DMS79 (cell line): ENCODE data around the gene FAM107B.

ENCODE experiments used
- DNase-seq: peaks from one replicate; lab custom pipeline; 2025; lab: John Stamatoyannopoulos, UW

The FAM107B gene

DNA sequence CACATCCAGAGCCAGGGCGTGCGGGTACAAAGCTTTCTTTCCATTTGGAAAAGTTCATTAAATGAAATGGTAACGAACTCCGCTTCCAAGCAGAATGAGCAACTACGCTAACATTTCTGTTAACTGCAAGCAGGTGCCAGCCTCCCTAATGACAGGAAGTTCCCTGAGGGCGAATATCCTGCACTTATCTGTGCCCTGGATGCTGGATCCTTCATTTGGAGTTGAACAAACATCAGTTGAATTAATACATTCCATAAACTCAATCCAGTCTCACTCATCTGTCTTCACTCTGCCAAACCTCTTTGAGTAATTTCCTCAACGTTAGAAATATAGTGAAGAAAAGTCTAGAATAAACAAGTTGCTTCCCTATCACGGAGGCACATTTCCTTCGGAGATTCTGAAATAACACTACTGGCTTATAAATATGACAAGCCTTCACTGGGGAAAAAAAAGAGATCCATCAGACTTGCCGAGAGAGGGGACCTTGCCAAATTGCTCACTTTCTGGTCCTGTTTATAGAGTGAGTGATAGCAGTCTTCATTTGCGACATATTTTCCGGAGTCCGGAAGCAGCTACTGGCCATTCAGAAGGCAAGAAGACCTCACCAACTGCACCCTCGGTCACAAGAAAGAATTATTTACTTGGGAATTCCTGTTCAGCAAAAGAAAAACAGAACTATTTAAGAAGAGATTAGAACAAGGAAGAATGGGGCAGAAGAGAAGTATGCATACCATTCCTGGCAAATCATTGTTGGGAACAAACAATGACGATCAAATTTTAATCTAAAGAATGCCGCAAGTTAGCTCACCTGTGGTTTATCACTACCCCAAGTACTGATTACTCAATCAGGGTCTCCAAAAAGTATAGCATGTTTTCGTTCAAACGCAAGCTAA lies 196.4 kb downstream of the FAM107B start:
- DNase-seq, result no peak

DNA sequence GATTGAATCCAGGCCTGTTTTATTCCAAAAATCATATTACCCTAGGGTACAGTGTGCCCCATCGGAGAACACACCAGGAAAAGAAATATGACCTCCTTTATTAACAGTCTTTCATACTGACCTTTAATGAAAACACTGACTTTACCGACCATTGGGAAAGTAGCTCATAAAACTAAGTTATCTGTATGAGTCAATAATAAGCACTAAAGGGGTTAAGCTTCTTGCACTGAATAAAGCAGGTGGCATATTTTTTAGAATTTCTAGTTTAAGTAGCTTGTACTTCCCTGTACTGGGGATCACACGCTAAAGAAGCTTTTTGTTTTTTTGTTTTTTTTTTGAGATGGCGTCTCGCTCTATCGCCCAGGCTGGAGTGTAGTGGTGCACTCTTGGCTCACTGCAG lies 199.8 kb downstream of the FAM107B start:
- DNase-seq, result no peak

DNA sequence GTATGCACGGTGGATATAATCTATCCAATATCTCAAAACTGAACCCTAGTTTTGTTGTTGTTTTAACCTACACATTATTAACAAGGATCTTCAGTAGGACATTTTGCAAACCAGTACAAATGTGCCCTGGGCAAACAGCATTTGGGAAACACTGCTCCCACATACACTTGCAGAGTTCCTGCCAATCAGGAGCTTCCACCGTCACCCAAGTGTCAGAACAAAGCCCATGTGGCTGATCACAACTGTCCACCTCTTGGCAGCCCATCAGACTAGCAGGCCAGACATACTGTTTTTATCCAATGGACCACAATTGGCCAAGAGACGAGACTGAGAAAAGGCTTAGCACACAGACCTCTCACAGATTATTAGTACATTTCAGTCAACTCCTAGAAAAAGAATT lies 200.4 kb downstream of the FAM107B start:
- no peak for DNase-seq

DNA sequence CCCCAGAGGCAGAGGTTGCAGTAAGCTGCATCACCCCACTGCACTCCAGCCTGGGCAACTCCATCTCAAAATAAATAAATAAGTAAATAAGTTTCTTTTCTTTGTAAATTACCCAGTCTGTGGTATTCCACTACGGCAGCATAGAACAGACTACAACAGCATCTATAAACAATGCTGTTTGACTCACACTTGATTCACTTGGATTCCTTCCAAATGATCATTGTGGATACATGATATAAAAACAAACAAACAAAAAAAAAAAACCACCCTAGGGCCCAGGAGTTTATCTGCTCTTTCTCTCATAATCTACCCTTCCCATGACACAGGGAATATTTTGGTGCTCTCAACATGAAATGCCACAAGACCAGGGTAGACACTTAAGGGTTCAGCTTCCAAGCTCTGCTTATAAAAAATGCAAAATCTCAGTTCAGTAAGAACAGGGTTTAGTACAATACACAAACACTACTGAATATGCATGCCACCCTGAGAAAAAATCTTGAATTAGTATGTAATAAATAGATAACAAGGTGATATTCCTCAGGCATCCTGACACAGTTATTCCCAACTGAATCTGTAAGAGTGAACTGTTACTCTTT lies 200.9 kb downstream of the FAM107B start:
- no peak for DNase-seq

DNA sequence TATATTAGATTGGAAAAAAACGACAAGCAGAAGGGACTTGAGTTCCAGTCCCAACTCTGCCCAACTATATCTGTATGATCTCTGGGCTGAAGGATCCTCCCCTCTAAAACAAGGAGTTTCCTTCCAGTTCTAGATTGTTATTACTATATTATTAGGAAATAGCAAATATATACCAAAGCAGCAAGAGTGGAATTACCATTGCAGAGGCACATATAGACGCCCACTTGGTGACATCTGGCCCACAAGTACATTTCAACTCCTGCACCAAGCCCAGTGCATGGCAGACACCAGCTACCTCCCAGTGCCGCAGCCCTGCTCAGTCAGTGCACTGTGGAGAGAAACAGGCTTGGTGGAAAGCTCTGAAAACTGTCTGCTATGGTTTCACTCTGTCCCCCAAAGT lies 201.9 kb downstream of the FAM107B start:
- DNase-seq, result no peak

DNA sequence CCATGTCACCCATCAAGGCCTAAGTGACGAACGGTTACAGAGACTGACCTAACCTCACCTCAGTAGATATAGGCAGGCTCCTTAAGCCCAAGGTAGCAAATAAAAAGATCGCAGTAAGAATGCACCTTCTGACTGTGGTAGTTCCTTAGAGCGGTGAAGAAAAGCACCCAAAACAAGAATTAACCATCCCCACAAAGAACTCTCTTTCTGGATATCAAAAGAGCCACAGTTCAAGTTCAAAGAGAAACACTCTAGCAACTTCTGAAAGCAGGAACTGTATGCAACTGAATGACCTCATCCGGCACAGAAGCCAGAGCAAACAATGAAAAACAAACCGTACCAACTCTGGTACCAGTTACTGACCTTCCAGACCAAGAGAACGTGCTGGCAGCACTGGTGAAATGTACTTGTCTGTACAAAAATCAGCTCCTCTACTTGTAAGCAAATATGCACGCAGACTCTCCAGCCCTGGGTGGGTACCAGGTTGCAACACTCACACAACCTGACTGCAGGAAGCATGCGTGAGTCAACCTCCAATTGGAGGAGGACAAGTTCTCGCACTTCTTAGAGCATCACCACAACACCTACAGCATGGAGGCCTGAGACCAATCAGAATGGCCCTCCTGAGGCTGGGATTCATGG lies 202.7 kb downstream of the FAM107B start:
- no peak for DNase-seq

DNA sequence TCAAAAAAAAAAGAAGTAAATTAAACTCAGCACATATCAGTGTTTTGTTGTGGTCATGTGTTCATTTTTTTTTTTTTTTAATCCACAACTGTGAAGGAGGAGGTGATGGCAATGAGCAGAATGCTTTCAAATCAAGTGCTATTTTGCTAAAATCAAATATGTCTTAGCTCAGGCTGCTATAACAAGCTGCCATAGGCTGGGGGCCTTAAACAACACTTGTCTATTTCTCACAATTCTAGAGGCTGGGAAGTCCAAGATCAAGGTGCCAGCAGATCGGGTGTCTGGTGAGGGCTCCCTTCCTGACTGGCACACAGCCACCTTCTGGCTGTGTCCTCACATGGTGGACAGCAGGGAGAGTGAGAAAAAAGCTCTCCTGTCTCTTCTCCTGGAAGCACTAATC lies 203.9 kb downstream of the FAM107B start:
- no peak for DNase-seq

DNA sequence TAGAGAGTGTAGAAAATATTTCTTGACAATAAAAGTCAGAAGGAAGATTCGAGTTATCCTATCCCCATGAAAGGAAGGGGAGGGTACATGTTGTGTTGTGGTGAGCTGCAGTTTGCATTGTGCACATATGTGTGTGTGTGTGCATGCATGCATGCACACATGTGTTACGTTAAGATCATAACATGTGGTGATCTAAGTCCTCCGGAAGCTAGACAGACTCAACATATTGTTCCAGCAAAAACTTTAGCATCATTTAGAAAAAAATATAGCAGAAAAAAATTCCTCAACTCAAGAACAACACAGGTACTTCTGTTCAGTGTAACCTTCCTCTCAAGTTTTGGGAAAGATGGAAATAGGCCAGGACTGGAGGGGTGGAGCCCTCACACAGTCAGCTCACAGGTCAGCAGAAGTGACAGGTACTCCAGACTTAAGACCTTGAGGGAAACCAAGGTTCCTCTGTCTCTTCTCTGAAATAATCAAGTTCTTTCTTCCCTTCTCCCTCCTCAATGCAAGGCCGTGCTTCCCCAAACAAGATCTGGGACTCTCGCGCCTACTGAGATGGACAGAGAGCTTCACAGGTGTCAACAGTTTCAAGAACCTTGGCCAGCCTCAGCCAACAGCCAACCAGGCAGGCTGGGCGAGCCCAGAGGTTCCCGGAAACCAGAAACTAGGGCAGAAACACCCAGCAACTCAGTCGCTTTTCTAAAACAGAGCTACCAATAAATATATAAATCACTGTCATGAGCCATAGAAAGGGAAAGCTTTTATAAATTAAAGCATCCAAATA lies 205.2 kb downstream of the FAM107B start:
- no peak for DNase-seq

DNA sequence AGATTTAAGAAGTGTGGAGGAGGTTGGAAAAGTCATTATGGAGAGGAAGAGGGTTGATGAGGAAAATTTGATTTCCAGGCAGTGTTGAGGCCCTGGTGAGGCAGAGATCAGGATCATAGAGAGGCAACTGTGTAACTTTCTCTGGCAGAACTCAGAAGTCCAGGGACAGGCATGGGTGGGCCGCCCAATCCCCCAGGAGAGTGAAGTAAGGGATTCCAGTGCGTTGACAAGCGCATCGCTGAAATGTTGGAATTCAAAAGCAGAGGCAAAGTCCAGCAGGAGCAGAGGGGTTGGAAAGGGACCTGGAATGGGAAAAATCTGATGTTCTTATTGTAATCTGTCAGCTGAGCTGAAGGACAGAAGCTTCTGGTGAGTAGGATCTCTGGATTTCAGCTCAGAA lies 207.3 kb downstream of the FAM107B start:
- no peak for DNase-seq

DNA sequence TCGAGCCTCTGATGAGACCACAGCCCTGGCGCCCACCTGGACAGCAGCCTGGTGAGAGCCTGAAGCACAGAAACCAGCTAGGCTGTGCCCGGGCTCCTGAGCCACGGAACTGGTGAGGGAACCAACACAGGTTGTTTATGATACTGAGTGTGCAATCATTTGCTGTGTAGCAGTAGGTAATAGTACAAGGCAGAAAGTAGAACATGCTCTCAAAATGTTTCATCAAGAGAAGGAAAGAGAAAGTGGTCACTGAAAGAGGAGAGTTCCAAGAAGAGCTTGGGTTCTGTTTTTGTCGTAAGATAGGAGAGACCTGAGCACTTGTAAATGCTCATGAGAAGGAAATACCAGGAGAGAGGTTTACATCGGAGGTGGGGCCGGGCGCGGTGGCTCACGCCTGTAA lies 208.2 kb downstream of the FAM107B start:
- DNase-seq, result no peak

DNA sequence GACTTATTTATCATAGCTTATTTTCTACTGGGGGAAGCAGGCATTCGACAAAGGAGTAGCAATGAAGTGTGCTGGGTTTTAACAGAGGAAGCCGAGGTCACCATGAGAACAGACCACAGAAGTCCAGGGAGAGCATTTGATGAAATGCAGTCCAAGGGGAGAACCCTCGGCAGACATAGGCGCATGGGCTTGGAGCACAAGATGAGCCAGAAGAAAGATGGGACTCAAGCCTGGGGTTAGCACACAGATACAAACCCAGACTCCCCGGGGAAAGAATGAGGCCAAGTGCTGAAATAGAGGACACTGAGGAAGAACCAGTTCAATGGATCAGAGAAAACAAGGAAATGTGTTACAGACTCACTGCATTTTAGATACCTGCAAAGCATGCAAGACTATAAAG lies 209.5 kb downstream of the FAM107B start:
- DNase-seq, result no peak

DNA sequence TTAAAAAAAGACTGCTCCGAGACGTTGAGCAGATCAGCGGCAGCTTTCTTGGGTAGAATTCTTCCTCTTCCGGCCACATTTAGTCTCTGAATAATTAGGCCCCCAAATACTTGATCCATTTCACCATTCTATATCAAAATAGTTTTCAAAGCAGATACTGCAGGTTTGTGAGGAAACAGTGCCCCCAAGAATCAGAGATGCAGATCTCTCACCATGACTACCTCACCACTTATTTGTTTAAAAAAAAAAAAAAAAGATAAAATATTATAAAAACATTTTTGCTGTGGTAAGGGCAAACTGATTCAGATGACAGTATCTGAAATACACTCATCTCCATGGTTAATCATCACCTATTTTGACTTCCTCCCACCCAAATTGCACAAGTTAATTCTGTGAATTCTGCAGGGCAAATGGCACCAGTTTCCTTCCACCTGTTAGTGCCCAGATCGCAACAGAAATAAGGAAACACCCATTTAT lies 210.4 kb downstream of the FAM107B start:
- DNase-seq, result no peak

DNA sequence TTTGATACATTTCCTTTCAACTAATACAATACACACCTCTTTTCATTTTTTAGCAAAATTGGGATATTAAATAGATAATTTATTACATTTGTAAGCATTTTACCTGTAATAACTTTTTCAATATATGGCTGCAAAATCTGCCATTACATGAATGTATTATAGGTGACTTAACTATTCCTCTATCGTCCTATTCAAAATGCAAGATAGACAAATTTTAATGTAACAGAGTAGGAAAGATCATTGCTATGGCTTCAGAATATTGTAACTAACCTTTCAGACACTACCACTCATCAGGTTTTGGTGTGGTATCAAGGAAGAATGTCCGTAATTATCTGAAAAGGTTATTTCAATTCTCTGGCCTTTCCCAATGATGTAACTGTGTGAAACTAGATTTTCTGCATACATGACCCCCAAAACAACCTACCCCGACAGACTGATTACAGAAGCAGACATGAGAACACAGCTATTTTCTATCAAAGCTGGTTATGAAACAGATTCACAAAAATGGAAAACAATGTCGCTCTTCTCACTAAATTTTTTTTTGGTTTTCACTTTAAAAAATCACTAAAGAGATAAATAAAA lies 211.2 kb downstream of the FAM107B start:
- DNase-seq, result no peak

DNA sequence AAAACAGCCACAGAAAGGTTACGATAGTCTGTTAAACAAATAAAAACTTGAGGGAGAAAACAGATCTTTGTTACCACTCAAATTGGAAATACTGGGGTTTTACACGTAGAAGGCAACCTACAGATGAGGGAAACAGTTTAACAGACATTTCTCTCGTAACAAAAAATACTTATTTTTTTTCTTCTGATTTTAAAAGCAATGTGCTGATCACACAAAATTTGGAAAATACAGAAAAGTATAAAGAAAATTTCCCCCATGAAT lies 211.7 kb downstream of the FAM107B start:
- no peak for DNase-seq

DNA sequence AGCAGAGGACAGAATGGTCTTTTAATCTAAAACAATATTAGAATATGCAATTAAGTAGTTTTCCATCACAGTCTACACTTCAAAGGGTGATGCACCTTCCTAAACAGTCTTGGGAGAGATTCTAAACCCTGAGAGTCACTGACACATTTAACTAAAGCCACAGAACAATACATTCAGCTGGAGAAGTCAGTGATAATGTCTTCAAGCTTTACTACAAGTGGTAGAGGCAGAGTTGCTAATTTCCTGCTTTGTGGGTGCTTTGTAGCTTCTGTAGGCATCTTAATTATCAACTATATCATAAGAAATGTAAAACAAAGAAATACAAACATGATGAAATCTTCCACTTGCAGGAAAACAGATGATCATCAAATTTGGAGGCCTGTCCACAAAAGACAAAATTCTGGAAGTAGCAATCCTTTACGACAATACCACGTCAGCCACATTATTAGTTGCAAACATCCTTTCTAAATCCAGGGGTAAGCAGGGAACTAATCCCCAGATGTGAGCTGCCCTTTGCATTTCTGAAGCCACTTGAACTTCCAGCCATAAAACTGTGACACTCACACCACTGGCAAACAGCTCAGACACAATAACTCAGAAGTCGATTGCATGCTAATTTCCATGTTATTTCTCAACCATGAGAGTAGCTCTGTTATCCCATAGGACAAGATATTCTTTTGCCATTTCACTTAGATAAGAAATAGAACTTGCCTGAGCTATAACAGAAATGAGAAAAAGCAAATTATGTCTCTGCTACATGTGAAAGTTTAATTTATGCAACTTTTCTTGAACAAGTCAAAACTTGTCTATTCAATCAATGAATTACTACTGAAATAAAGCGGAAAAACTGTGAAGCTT lies 212.2 kb downstream of the FAM107B start:
- no peak for DNase-seq

DNA sequence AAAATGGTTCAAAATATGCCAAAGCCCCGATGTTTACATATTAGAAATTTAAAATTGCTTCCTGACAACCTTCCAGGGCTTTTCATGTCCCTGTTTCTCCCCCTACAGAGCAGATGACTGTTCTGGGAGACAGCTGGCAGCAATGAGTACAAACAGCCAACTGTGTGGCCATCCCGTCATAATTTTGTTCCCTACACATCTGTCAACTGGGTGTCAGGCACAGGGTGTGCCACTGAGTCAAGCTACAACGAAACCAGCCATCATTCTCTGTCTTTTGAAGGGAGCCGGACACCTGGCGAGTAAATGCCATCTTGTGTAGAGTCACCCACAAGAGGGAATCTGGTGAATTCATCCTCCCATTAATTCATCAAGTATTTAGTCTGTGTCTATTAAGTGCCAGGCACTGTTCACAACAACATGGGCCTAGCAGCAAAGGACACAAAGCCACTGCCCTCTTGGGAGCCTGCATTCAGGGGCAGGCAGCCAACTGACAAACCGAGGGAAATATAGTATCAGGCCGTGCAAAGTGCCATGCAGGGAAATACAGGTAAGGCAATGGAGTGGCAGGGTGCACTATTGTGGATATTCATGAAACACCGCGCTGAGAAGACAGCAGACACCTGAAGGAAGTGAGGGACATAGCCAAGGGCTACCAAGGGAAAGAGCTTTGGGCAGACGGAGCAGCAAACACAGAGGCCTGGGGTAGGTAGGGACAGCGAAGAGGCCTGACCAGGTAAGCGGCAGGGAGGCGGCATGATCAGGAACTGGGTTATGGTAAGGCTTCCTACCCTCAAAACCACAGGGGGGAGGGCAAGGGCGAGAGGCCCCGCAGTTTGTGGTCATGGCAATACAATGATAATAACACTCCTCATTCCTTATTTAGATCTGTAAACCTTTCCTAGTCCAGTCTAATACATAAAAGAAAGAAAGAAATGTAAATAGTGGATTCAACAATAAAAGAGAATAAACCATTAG lies 213.6 kb downstream of the FAM107B start:
- DNase-seq, result no peak

DNA sequence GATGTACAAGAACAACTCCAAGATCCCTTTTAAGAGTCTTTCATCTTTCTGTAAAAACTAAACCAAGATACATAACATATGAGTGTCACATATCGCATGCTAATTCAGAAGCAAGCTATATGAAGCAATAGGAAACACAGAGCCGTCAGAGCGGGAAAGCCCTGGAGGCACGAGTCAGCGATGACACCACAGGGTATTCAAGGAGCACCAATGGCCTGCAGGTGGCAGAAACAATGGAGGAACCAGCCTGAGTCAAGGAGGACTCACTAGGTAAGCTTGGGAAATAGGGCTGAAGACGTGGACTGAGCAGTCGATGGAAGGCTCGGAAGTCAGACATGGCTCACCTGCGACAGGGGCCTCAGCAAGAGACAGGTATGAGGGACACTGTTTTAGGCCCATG lies 214.4 kb downstream of the FAM107B start:
- DNase-seq, result no peak

DNA sequence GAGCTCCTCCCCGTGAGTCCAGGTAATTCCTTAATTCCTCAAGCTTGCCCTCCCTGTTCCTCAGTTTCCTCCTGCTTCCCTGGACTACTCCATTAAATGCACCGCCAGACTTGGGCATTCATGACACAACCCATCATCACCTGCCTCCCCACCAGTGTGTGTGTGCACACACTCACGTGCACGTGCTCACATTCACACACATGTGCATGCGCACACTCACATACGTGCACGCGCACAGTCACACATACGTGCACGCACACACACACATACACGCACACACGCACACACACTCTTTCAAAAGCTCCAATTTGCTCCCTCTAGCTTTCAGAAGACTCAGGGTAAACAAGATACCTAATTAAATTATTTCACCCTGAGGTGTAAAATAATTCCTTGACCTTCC lies 216.7 kb downstream of the FAM107B start:
- DNase-seq, result no peak

DNA sequence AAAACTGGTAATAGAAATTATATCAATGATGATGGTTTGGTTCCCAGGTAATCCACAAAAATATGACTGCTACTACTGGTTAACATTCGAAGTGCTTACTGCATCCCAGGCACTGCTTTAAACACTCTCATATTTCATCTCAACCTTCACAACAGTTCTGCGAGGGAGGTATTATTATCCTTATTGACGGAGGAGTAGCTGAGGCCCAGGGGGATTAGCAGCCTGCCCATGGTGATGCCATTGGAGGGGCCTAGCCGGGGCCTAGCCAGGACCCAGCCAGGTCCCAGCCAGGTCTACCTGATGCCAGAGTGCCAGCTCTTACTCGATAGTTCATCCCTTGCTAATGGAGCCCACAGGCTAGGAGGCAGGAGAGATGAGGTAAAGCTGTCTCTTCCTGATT lies 217.1 kb downstream of the FAM107B start:
- no peak for DNase-seq
